ENCODE results near the gene SLX4IP.

DNA sequence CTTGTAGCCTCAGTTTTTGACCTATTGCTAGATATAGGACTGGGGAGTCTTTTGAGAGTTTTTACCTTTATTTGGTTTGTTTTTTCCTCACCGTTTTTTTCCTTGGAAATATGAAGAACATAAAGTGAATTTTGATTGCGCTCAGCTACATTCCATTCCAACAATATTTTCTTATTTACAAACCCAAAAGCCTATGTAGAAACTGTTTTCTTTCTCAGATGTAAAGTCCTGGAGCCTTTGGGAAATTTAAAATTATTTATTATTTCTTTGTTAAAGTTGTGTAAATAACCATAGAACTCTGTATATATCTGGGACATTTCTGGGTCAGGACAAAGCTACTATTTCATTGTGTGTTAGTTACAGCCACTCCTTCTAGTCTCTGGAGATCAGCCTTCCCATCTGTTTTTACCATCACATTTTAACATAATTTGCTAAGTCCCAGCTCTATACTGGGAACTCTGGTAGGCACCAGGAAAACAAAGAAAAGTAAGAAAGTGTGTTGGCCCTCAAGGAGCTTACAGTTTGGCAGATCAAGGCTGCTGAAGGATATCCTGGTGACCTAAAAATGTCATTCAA lies 169.8 kb downstream of the SLX4IP start:
- TF ChIP-seq, protein P1, sequence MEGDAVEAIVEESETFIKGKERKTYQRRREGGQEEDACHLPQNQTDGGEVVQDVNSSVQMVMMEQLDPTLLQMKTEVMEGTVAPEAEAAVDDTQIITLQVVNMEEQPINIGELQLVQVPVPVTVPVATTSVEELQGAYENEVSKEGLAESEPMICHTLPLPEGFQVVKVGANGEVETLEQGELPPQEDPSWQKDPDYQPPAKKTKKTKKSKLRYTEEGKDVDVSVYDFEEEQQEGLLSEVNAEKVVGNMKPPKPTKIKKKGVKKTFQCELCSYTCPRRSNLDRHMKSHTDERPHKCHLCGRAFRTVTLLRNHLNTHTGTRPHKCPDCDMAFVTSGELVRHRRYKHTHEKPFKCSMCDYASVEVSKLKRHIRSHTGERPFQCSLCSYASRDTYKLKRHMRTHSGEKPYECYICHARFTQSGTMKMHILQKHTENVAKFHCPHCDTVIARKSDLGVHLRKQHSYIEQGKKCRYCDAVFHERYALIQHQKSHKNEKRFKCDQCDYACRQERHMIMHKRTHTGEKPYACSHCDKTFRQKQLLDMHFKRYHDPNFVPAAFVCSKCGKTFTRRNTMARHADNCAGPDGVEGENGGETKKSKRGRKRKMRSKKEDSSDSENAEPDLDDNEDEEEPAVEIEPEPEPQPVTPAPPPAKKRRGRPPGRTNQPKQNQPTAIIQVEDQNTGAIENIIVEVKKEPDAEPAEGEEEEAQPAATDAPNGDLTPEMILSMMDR (IDR thresholded peaks at IDR 0.05; ENCODE audit: insufficient read depth, low read length) = no peak
- TF ChIP-seq POLR2AphosphoS5 (IDR thresholded peaks at IDR 0.05; ENCODE audit: low read depth) = no peak
